Choroid plexus epithelial cell (primary cell): ENCODE measurements around the gene DRD2.
A peak's percentile ranks its signal among the peaks of the same experiment; 100 is the strongest.

Experiments
- DNase-seq: peaks from one replicate; pipeline ENCODE4 v3.0.0-alpha.2; 2010; ENCODE audit warnings: low read depth
- H3K4me3 ChIP-seq: 2 replicates; pipeline ENCODE4 v1.5.1; 2011; ENCODE audit warnings: low read depth, mild to moderate bottlenecking, control low read depth, low read length, moderate library complexity
- CTCF ChIP-seq: conservative IDR thresholded peaks from 2 replicates; pipeline ENCODE4 v1.5.1; 2011; ENCODE audit warnings: low read depth, mild to moderate bottlenecking, control low read depth, inconsistent platforms, low read length, moderate library complexity

The DRD2 gene

GRCh38 chr11:113497066-113497910 is 22.1 kb upstream of the DRD2 start:
- no peak for TF ChIP-seq CTCF

GRCh38 chr11:113496026-113496651 is 20.9 kb upstream of the DRD2 start:
- no peak for TF ChIP-seq CTCF
- DNase-seq: no peak
- no peak overlapping the region for H3K4me3 ChIP-seq

More at GRCh38 chr11:113497066-113497910, 22.1 kb upstream of the DRD2 start:
- H3K4me3 ChIP-seq: no peak overlapping the region
- DNase-seq: no peak

- H3K4me3 ChIP-seq: no peak overlapping the region
- peak; percentile 10 for DNase-seq
- TF ChIP-seq CTCF: peak; percentile 31
These were observed 18.8 kb upstream of the DRD2 start for GRCh38 chr11:113494021-113494420.

DNA sequence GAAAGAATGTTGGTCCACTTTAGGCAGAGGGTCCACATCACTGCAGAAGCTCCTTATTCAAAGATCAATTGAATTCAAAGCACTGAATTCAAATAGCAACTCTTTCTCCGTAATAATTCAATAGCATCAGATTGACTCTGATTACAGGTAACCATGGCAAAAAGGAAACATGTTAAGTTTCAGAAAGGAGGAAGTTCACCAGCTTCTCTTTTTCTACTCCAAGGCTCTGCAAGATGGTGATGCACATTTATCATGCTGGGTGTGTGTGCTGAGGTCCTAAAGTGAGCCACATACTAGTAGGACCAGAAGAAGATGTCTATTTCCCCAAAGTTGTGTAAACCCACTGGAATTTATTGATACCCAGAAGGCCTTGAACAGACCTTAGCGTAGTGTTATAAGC is 18.0 kb upstream of the DRD2 start:
- no peak for TF ChIP-seq CTCF
- no peak for DNase-seq
- H3K4me3 ChIP-seq: no peak overlapping the region

- TF ChIP-seq CTCF: no peak
- H3K4me3 ChIP-seq: no peak overlapping the region
- DNase-seq: no peak
These were observed 13.7 kb upstream of the DRD2 start for GRCh38 chr11:113488931-113489351.

DNA sequence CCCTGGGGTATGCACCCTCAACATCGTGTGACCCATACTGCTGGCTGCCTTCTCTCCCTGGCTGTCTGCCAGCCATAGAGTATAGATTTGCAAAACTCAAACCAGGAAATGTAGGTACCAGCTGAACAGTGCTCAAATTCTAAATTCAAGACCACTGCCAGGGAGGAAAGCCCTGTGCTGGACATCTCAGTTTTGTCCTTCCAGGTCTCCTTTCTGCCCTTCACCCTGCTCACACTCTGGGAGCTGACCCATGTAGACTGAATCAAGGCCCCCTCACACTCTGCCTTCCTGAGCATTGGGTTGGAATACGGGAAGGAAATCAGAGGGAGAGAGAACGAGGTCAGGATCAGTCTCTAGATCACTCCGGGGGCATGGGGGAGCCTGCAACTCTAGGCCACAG is 12.4 kb upstream of the DRD2 start:
- no peak overlapping the region for H3K4me3 ChIP-seq
- DNase-seq: no peak
- TF ChIP-seq CTCF: no peak
